ENCODE data around the gene CSNK2A1.

The CSNK2A1 gene

DNA sequence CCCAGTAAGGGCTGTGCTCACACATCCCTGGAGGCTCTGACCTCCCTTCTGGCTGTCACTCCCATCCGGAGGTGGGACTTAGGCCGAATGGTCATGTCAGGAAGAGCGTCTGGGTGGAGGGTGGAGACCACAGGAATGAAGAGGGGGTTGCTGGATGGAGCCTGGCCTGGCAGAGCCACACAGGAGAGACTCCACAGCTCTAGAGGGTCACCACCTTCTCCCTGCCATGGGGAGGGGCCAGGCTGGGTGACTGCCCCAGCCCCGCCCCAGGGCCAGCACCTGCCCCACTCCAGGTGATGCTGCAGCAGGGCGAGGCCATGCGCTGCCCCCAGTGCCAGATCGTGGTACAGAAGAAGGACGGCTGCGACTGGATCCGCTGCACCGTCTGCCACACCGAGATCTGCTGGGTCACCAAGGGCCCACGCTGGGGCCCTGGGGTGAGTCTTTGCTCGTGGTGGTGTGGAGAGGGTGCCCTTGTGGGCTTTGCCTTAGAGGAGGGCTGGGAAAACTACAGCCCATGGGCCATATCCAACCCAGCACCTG lies 114.9 kb downstream of the CSNK2A1 start:
- no peak overlapping the region for H3K27ac ChIP-seq
- peaks cover 0 to 5% of the 10 kb centered on the region in 2 experiments for H3K4me1 ChIP-seq (ENCODE audit: control insufficient read depth in 1 of 2, insufficient read depth in 1 of 2, low read depth in 1 of 2, low read length in 1 of 2)
- H3K9me3 ChIP-seq, result no peaks in the 10 kb centered on the region
- no peak overlapping the region for H3K4me3 ChIP-seq (ENCODE audit: low read depth in 1 of 2, low read length in 1 of 2)
- no peaks in the 10 kb centered on the region for H3K27me3 ChIP-seq
- no peak for TF ChIP-seq CTCF (IDR thresholded peaks at IDR 0.05)
- peaks cover 94% of the 10 kb centered on the region for H3K36me3 ChIP-seq

DNA sequence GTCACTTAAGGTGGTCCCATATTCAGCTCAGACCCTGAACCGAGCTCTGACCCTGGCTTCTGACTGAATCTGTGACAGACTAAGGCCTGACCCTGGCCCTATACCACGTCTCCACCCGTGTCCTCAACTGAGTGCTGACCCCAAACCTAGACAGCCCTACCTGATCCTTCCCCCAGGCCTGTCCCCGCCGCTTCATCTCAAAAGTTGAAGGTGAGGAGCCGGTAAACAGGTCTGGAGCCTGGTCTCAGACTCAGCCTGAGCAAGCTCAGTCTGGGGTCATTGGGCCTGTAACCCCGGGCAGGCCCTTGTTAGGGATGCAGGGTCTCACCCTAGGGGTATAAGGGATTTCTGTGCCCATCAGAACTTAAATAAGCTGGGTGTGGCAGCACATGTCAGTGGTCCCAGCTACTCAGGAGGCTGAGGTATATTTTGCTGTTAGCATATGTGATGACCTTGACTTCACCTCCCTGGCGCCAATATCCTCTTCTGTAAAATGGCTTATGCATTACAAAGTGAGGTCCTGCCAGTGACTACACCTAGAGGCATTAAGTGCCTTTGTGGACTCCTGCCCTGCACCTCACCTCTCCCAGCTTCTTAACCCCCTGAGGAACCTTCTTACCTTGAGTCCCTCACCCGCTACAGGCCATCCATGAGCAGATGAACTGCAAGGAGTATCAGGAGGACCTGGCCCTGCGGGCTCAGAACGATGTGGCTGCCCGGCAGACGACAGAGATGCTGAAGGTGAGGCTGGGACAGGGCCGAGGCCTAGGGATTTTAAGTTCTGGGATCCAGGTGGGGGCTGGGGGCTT lies 115.5 kb downstream of the CSNK2A1 start:
- H3K9me3 ChIP-seq, result no peaks in the 10 kb centered on the region
- H3K4me1 ChIP-seq (ENCODE audit: control insufficient read depth in 1 of 2, insufficient read depth in 1 of 2, low read depth in 1 of 2, low read length in 1 of 2), result no peaks in the 10 kb centered on the region
- no peaks in the 10 kb centered on the region for H3K27me3 ChIP-seq
- no peak for TF ChIP-seq CTCF (IDR thresholded peaks at IDR 0.05)
- H3K27ac ChIP-seq, result no peak overlapping the region
- no peak overlapping the region for H3K4me3 ChIP-seq (ENCODE audit: low read depth in 1 of 2, low read length in 1 of 2)
- H3K36me3 ChIP-seq, result peaks cover 94% of the 10 kb centered on the region

GRCh38 chr20:427401-427800 lies 116.2 kb downstream of the CSNK2A1 start:
- Histone ChIP-seq H3K4me3 (ENCODE audit: low read depth in 1 of 2, low read length in 1 of 2) (no peak overlapping the region), H3K4me1 (ENCODE audit: control insufficient read depth in 1 of 2, insufficient read depth in 1 of 2, low read depth in 1 of 2, low read length in 1 of 2) (no peaks in the 10 kb centered on the region), H3K36me3 (peaks cover 94% of the 10 kb centered on the region), H3K9me3 (no peaks in the 10 kb centered on the region), H3K27me3 (no peaks in the 10 kb centered on the region), H3K27ac (no peak overlapping the region)
- TF ChIP-seq CTCF (IDR thresholded peaks at IDR 0.05), result no peak

DNA sequence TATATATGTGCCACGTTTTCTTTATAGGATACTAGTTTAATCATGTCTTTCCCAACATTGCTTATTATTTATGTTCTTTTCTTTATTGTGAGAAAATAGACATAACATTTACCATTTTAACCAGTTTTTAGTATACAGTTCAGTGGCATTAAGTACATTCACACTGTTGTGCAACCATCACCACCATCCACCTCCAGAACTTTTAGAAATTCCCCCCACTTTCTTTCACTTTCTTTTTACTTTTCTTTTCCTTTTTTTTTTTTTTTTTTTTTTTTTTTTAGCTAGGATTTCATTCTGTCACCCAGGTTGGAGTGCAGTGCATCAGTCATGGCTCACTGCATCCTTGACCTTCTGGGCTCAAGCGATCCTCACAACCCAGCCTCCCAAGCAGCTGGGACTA lies 117.0 kb downstream of the CSNK2A1 start:
- Histone ChIP-seq H3K4me3 (ENCODE audit: low read depth in 1 of 2, low read length in 1 of 2) (no peak overlapping the region), H3K36me3 (peaks cover 94% of the 10 kb centered on the region), H3K4me1 (ENCODE audit: control insufficient read depth in 1 of 2, insufficient read depth in 1 of 2, low read depth in 1 of 2, low read length in 1 of 2) (no peaks in the 10 kb centered on the region), H3K27me3 (no peaks in the 10 kb centered on the region), H3K27ac (no peak overlapping the region), H3K9me3 (no peaks in the 10 kb centered on the region)
- no peak for TF ChIP-seq CTCF (IDR thresholded peaks at IDR 0.05)

Data from neutrophil (primary cell).